Measurements from ENCODE around the gene CD68.
A peak's percentile ranks its signal among the peaks of the same experiment; 100 is the strongest.
"Not testable (repeated sequence)": the region's sequence is repeated elsewhere in the genome, so short reads cannot be mapped to it uniquely, and the experiment has no call there.

CD68 gene

DNA sequence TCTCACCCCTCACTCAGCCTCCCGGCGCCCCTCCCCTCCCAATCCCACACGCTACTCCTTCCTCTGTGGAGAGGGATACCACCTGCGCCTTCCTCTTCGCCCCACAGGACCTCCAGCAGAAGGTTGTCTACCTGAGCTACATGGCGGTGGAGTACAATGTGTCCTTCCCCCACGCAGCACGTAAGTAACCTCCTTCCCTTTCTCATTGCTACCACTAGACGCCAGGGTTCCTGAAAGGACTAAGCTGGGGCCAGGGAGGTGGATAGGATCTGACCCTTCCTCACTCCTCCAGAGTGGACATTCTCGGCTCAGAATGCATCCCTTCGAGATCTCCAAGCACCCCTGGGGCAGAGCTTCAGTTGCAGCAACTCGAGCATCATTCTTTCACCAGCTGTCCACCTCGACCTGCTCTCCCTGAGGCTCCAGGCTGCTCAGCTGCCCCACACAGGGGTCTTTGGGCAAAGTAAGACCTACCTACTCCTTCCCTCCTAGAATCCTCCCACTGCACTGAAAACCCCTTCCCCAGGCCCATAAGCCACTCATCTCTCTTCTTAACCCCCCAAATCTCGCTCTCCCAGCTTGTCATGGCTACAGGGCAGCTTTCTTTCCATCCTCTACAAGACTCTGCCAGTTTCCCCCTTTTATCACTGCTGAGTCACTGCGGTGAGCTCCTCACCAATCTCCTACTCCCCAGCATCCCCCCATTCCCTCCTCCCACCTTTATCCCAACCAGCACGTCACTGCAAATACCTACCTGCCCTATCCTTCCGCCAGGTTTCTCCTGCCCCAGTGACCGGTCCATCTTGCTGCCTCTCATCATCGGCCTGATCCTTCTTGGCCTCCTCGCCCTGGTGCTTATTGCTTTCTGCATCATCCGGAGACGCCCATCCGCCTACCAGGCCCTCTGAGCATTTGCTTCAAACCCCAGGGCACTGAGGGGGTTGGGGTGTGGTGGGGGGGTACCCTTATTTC lies 1.5 kb downstream of the CD68 start:
- no peak for DNase-seq (ENCODE audit: low read depth in 2 of 2)

DNA sequence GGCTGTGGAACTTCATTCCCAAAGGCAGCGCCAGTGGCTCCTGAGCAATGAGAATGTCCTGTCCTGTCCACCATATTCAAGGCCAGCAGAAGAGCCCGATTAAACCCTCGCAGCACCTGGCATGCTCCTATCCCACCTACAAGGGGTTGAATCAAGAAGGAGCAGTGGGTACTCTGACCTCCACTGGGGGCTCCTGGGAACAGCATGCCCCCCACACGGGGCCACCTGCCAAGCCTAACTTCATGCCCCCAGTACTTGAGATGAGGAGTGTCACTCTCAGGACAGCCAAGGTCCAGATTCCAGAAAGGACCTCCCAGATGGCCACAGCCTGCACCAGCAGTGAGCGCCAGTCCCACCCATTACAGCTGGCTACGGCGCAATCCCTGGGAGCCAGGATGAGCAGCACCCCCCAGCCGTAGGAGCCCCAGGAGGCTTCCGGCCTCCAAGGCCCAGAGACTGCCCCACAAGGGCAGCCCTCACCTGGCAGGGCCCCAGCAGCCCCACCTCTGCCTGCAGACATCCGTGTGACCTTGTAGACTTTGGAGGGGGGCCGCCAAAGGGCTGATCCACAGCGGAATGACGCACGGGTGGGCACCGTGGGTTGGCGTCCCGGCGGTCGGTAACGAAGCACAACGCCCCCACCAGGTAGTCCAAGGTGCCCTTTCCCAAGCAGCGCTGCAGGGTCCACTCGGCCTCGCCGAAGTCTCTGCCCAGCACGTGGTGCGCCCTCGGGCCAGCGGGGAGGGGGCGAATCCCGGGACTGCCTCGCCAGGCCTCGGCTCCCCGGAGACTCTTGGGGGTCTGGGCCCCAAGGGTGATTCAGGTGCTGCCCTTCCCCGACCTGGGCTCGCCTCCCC lies 3.2 kb downstream of the CD68 start:
- no peak for DNase-seq (ENCODE audit: low read depth in 2 of 2)

DNA sequence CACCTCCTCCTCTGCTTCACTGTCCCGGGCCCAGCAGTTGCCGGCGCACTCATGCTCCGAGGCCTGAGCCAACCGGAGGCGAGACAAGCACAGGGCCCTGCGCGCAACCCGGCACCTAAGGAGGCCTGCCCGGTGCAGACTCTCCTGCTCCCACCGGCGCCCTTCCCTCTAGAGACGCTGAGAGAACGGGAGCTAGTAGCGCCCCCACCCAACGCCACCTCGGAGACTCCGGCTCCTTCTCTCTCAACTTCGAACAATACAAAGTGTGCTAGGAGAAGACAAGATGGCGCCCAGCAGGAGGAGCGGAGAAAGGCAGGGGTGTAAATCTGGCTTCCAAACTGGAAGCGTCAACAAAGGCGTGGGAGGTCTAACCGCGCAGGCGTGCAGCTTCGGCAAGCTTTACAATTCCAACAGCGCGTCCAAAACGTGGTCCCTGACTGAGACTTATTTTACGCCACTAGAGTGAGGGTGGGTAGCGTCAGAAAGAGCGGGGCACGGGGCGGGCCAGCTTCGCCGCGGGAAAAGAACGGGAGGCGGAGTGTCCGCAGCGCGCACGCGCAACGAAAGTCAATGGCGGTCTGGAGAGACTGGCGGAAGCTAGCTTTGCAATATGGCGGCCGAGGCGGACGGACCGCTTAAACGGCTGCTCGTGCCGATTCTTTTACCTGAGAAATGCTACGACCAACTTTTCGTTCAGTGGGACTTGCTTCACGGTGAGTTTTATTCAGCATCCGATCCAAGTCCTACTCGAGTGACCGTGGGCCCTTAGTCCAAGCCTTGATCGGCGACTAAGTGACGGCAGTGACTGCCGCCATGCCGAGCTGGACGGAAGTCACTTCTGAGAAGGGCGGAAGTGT lies 4.0 kb downstream of the CD68 start, which contains the start of gene MPDU1:
Gene MPDU1, plus strand, starts transcription at position 600 of the 857 bp plus-strand sequence. Its CDS starts 11 bp downstream, at position 611.
- DNase-seq (ENCODE audit: low read depth in 2 of 2), result peak; percentile 92

GRCh38 chr17:7586673-7587419 lies 7.4 kb downstream of the CD68 start:
- no peak for DNase-seq (ENCODE audit: low read depth in 2 of 2)

DNA sequence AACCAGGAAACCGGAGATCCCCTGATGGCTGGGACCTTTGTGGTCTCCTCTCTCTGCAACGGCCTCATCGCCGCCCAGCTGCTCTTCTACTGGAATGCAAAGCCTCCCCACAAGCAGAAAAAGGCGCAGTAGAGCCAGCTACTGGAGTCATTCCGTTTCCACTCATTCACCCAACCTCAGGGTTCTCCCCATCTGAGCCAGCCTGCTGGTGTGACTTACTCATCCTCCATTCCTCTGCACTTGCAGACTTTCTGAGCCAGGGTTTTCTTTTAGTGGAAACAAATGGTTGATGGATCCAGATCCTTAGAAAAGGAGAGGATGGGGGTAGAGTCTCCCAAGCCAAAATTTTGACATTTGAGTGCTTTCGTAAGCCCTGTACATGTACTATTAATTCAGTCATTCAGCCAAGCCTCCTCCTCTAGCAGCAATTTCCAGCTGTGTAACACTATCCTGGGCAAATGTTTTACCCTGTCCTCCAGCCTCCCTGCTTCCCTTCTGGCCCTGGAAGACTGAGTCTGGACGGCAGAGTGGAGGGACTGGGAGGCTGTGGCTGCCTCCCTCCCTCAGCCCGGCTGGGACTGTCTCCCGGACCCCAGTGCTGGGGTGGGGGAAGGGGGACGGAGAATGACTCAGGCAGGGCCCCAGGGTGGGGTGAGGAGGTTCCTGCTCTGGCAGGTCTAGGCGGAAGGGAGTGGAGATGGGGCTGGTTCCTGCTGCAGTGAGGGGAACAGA lies 8.1 kb downstream of the CD68 start:
- no peak for DNase-seq (ENCODE audit: low read depth in 2 of 2)

DNA sequence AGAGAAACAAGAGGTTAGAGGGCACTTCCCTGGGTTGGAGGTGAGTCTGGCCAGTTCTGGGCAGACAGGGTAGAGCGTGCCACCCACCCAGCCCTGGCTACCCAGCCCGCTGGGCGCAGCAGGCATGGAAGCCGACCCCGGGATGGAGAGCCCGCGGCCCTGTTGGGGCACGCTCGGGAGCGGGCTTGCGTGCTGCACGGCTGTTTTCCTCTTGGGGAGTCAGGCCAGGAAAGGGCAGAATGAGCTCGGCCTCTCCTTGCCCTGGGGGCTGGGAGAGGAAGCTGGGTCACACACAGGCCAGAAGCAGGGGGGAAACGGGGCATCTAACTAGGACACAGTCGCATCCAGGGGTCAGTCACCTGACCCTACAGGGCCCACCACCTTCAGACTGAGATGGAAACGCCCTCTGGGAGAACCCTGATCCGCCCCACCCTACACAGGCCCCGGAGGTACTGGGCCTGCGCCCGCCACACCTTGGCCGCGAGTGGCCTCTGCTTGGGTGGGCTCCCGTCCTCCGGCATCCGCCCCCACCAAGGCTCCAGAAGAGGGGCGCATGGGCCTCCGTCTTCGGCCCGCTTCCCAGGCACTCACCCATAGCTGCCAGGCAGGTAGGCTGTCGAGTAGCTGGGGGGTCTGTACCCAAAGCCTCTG lies 9.2 kb downstream of the CD68 start:
- no peak for DNase-seq (ENCODE audit: low read depth in 2 of 2)

DNA sequence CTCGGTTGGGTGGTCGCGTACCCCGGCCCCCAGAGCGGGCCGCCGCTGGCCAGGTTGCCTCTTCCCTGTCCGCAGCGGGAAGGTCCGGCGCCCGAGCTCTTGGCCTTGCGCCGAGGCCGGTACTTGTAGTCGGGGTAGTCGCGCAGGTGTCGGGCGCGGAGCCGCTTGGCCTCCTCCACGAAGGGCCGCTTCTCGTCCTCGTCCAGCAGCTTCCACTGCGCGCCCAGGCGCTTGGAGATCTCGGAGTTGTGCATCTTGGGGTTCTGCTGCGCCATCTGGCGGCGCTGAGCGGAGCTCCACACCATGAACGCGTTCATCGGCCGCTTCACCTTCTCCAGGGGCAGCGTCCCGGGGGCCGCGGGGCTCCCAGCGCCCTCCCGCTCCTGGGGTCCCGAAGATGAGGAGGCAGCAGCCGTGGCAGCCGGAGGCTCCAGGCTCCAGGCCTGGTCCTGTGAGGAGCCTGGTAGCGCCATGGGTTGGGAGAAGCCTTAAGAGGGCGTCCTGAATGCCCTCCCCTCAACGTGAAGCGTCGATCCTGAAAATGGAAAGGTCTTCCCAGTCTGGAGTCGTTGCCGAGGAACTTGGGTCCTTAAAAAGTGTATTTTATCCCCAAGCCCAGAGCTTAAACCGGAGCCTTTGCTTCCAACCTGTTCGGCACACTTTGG lies 9.9 kb downstream of the CD68 start:
- DNase-seq (ENCODE audit: low read depth in 2 of 2), result peak; percentile 47

GRCh38 chr17:7589891-7590691 lies 10.7 kb downstream of the CD68 start, which contains the start of gene SOX15:
TSS of gene SOX15 (minus strand) at chr17:7590094. CDS start at chr17:7589676, 418 bp downstream.
- DNase-seq (ENCODE audit: low read depth in 2 of 2), result no peak

- DNase-seq (ENCODE audit: low read depth in 2 of 2), result no peak
Observed at GRCh38 chr17:7590743-7591142, 11.3 kb downstream of the CD68 start.

- DNase-seq (ENCODE audit: low read depth in 2 of 2), result no peak
Observed at GRCh38 chr17:7591596-7591995, 12.2 kb downstream of the CD68 start.

DNA sequence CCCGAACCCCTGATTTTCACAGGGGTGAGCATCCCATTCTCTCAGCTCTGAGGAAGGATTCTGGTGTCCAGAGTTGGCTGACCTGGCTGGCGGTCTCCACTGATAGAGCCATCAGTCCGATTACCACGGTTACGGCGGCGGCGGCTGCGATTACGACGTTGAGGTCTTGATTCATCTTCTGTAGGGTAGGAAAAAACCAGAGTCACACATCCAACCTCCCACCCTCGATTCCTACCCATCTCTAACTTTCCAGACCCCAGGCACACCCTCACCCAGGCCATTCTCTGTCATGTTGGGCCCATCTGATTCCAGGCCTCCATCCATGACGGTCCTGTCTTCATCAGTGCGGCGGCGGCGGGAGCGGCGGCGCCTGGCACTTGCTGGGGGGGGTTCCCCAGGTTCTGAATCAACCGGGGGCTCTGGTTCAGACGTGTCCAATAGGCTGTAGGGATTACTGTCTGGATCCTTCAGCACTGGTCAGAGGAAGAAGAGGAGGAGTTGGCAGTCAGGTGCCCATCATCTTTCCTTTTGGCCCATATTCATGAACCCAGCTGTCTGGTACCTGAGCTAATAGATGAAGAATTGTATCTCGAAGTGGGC lies 13.1 kb downstream of the CD68 start:
- DNase-seq (ENCODE audit: low read depth in 2 of 2), result no peak

DNA sequence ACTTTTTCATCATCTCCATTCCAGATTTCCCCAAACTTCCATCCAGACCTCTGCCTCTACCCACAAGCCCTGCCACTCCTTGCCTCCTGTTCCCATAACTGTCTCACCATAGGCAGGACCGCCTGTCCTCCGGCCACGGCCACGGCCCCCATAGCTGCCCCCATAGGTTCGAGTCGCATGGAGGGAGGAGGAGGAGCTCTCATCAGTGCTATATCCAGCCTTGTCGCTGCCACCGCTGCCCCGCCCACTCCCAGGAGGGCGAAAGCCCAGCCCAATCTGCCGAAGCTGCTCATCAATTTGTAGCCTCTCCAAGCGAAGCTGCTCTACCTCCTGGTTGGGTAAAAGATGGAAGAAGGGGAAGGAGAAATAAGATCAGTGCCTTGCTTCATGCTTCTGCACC lies 13.9 kb downstream of the CD68 start:
- DNase-seq (ENCODE audit: low read depth in 2 of 2), result no peak

DNA sequence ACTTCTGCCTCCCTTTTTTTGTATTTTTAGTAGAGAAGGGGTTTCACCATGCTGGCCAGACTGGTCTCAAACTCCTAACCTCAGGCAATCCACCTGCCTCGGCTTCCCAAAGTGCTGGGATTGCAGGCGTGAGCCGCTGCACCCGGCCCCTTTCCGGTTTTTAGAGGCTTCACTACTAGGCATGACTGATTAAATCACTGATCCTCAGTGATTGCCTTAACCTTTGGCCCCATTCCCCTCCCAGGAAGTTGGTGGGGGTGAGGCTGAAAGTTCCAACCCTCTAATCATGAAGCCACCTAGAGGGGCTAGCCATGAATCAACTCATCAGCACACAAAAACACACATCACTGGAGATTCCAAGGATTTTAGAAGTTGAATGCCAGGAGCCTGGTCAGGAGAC lies 18.1 kb downstream of the CD68 start:
- not testable (repeated sequence) for DNase-seq (ENCODE audit: low read depth in 2 of 2)

- no peak for DNase-seq (ENCODE audit: low read depth in 2 of 2)
Observed at GRCh38 chr17:7606280-7606679, 26.8 kb downstream of the CD68 start.

GRCh38 chr17:7610641-7611040 lies 31.2 kb downstream of the CD68 start:
- DNase-seq (ENCODE audit: low read depth in 2 of 2), result no peak

DNA sequence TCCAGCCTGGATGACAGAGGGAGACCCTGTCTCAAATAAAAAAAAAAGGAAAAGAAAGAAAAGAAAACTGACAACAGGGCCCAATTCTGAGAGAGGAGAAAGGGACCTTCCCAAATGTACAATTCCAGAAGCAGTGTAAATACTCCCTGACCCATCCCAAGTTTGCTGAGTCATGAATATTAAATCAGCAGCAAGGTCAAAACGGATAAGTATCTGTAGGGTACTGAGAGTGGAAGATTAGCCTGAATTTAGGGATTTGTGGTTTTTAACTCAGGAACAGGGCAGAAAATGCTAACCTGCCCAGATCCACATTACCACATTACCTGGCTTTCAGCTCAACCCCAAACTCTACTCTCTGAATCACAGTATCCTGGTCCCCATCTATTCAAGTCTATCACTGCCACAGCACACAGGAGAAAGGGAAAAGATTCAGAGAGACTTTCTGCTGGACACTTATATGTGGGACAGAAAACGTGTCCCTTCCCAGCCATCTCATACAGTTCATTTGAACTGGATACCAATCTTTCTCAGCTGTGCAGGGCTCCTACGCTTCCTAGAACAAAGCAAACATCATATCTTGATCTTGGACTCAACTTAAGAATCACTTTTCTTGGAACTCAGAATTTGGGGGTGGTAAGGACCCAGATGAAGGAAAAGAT lies 32.3 kb downstream of the CD68 start:
- DNase-seq (ENCODE audit: low read depth in 2 of 2), result no peak

DNA sequence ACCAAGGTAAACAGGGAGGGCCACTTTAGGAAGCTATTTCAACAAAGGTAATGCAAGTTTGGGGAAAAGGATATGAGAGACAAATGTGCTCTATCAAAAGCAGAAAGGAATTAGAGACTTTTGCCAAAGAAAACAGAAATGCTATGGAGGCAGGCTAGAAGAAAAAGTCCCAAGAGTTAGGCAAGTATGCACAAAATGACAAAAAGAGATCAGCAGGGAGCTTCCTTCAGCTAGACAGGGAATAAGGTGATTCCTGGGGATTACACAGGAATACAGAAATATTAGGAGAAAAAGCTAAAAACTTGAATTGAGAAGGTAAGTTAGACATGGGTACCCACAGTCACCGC lies 32.8 kb downstream of the CD68 start:
- no peak for DNase-seq (ENCODE audit: low read depth in 2 of 2)
